Fibroblast of mammary gland (primary cell): ENCODE measurements around the gene FLVCR2.

ENCODE experiments used
- DNase-seq: peaks from one replicate; pipeline ENCODE4 v3.0.0-alpha.2; 2010; ENCODE audit warnings: low read depth
- H3K4me3 ChIP-seq: 2 replicates; pipeline ENCODE4 v1.5.1; 2011; ENCODE audit warnings: low read depth, mild to moderate bottlenecking, low read length, moderate library complexity; ENCODE audit not compliant: control insufficient read depth
- CTCF ChIP-seq: conservative IDR thresholded peaks from 2 replicates; pipeline ENCODE4 v1.5.1; 2011; ENCODE audit warnings: low read depth, low read length, inconsistent platforms; ENCODE audit not compliant: control insufficient read depth, insufficient read depth

FLVCR2 gene

GRCh38 chr14:75570797-75571196 lies 7.6 kb upstream of the FLVCR2 start:
- TF ChIP-seq CTCF, result no peak
- no peak for DNase-seq
- no peak overlapping the region for H3K4me3 ChIP-seq

- no peak for TF ChIP-seq CTCF
- no peak overlapping the region for H3K4me3 ChIP-seq
- no peak for DNase-seq
Observed at GRCh38 chr14:75572104-75572503, 6.3 kb upstream of the FLVCR2 start.

GRCh38 chr14:75577090-75577489 lies 1.3 kb upstream of the FLVCR2 start:
- no peak overlapping the region for H3K4me3 ChIP-seq
- DNase-seq, result no peak
- TF ChIP-seq CTCF, result no peak

GRCh38 chr14:75577729-75578101 lies 705 bp upstream of the FLVCR2 start:
- TF ChIP-seq CTCF, result peak; percentile 88
- H3K4me3 ChIP-seq, result peak overlapping the region; percentile 65

GRCh38 chr14:75578786-75579337 lies 442 bp downstream of the FLVCR2 start:
- H3K4me3 ChIP-seq, result peak overlapping the region; percentile 65
- DNase-seq, result peak; percentile 63
- TF ChIP-seq CTCF, result peak; percentile 19

More at GRCh38 chr14:75577729-75578101, 705 bp upstream of the FLVCR2 start:
- peak; percentile 87 for DNase-seq

GRCh38 chr14:75579338-75579864 lies 981 bp downstream of the FLVCR2 start:
- no peak for TF ChIP-seq CTCF
- H3K4me3 ChIP-seq, result peak overlapping the region; percentile 65
- no peak for DNase-seq
